H1 (cell line): ENCODE results near the gene MGAT5. TPM values are rescaled to one million over a fixed set of nuclear protein-coding genes. Genes with fewer than 3 reads are reported as not detected.

Experiments
- CTCF ChIA-PET: fragments of 300-600 bp; sonication (Branson Sonifier 250); formaldehyde crosslinking; loops from one replicate; lab custom pipeline; 2021; ENCODE audit not compliant: partially characterized antibody; lab: Charles Lee
- POLR2A ChIA-PET: fragments of 300-600 bp; sonication (Branson Sonifier 250); formaldehyde crosslinking; loops from one replicate; lab custom pipeline; 2021; ENCODE audit warnings: inconsistent platforms; ENCODE audit not compliant: partially characterized antibody; lab: Charles Lee
- DNase-seq, 2 experiments: peaks; one replicate each; pipeline versions ENCODE4 v3.0.0 to v3.0.0-alpha.2; 2010 to 2022; ENCODE audit warnings: low spot score in 2 of 2, low read depth in 1 of 2, mixed read lengths in 1 of 2
- FAIRE-seq: peaks from 2 replicates; lab custom pipeline; 2011; peaks lifted over from hg19 to GRCh38; lab: Jason Lieb, UNC
- H2AFZ ChIP-seq: 2 replicates; pipeline ENCODE4 v1.8.1; 2012; ENCODE audit warnings: low read length, inconsistent platforms
- H2AK5ac ChIP-seq: 2 replicates; pipeline ENCODE4 v1.6.1; 2013; ENCODE audit warnings: low read depth, low read length
- H2BK120ac ChIP-seq: replicated peaks from 2 replicates; pipeline ENCODE3; 2013; ENCODE audit warnings: low read depth, low read length, inconsistent platforms
- H2BK12ac ChIP-seq: 2 replicates; pipeline ENCODE4 v1.6.1; 2013; ENCODE audit warnings: low read depth, low read length
- H2BK15ac ChIP-seq: 2 replicates; pipeline ENCODE4 v1.6.1; 2013; ENCODE audit warnings: low read length
- H2BK20ac ChIP-seq: 2 replicates; pipeline ENCODE4 v1.6.1; 2013; ENCODE audit warnings: low read length
- H2BK5ac ChIP-seq: 2 replicates; pipeline ENCODE4 v1.6.1; 2013; ENCODE audit warnings: low read depth, low read length
- H3K14ac ChIP-seq: 2 replicates; pipeline ENCODE4 v1.6.1; 2013; ENCODE audit warnings: inconsistent platforms; ENCODE audit not compliant: insufficient read length
- H3K18ac ChIP-seq: 2 replicates; pipeline ENCODE4 v1.6.1; 2013; ENCODE audit warnings: low read length; ENCODE audit errors: extremely low read depth
- H3K23ac ChIP-seq: 2 replicates; pipeline ENCODE4 v1.6.1; 2013; ENCODE audit warnings: inconsistent platforms; ENCODE audit not compliant: insufficient read length
- H3K23me2 ChIP-seq: 2 replicates; pipeline ENCODE4 v1.6.1; 2013; ENCODE audit warnings: low read depth, low read length
- H3K27ac ChIP-seq: 2 replicates; pipeline ENCODE4 v1.6.1; 2011; ENCODE audit warnings: low read depth, low read length, inconsistent platforms
- H3K27me3 ChIP-seq, 4 experiments: replicated peaks in 1 of 4; 1 replicate in 1 of 4; 2 replicates in 3 of 4; pipeline versions ENCODE4 v1.6.1 to v1.8.1; 2011 to 2013; ENCODE audit warnings: low read length in 3 of 4, mild to moderate bottlenecking in 3 of 4, inconsistent platforms in 2 of 4, mixed read lengths in 2 of 4, moderate library complexity in 1 of 4; ENCODE audit not compliant: control insufficient read depth in 3 of 4, insufficient read depth in 3 of 4; ENCODE audit errors: extremely low read depth in 1 of 4
- H3K36me3 ChIP-seq, 4 experiments: 2 replicates each; pipeline versions ENCODE4 v1.6.1 to v1.8.1; 2011 to 2013; ENCODE audit warnings: mild to moderate bottlenecking in 4 of 4, low read length in 3 of 4, moderate library complexity in 2 of 4, control low read depth in 1 of 4, inconsistent platforms in 1 of 4; ENCODE audit not compliant: insufficient read depth in 4 of 4, control insufficient read depth in 2 of 4
- H3K4ac ChIP-seq: replicated peaks from 2 replicates; pipeline ENCODE3; 2013; ENCODE audit warnings: low read length, low read depth, mixed read lengths, inconsistent platforms; ENCODE audit not compliant: insufficient read length
- H3K4me1 ChIP-seq, 4 experiments: replicated peaks in 1 of 4; 1 replicate in 1 of 4; 2 replicates in 3 of 4; pipeline versions ENCODE4 v1.6.1 to v1.8.1; 2011 to 2013; ENCODE audit warnings: low read length in 3 of 4, inconsistent platforms in 2 of 4, mixed read lengths in 1 of 4; ENCODE audit not compliant: insufficient read depth in 4 of 4, control insufficient read depth in 3 of 4
- H3K4me2 ChIP-seq, 2 experiments: 2 replicates each; pipeline versions ENCODE4 v1.6.1 to v1.8.1; 2011 to 2013; ENCODE audit warnings: low read depth in 2 of 2, low read length in 2 of 2, control low read depth in 1 of 2, inconsistent platforms in 1 of 2, mild to moderate bottlenecking in 1 of 2; ENCODE audit not compliant: insufficient read depth in 1 of 2
- H3K4me3 ChIP-seq, 4 experiments: fragments of 200-600, 300-600 bp in 1 of 4; sonication (generic), shearing (Covaris generic), sonication (Bioruptor Twin) in 1 of 4; 2 replicates each; pipeline versions ENCODE4 v1.5.1 to v1.8.1; 2011 to 2016; ENCODE audit warnings: low read length in 4 of 4, low read depth in 3 of 4, control low read depth in 2 of 4, inconsistent platforms in 2 of 4, mild to moderate bottlenecking in 2 of 4, mixed read lengths in 1 of 4, moderate library complexity in 1 of 4; ENCODE audit not compliant: insufficient read depth in 2 of 4; ENCODE audit errors: extremely low read depth in 1 of 4
- H3K56ac ChIP-seq: replicated peaks from 2 replicates; pipeline ENCODE3; 2013; ENCODE audit warnings: low read depth, mild to moderate bottlenecking, mixed read lengths, low read length, inconsistent platforms; ENCODE audit not compliant: insufficient read length
- H3K79me1 ChIP-seq: 2 replicates; pipeline ENCODE4 v1.6.1; 2013; ENCODE audit warnings: low read depth, low read length, control low read depth
- H3K79me2 ChIP-seq, 2 experiments: 2 replicates each; pipeline versions ENCODE4 v1.6.1 to v1.8.1; 2012 to 2013; ENCODE audit warnings: low read length in 2 of 2, mild to moderate bottlenecking in 2 of 2, inconsistent platforms in 1 of 2; ENCODE audit not compliant: insufficient read depth in 2 of 2, control insufficient read depth in 1 of 2
- H3K9ac ChIP-seq, 4 experiments: replicated peaks in 1 of 4; 1 replicate in 1 of 4; 2 replicates in 3 of 4; pipeline versions ENCODE4 v1.6.1 to v1.8.1; 2011 to 2013; ENCODE audit warnings: low read depth in 3 of 4, low read length in 3 of 4, control low read depth in 2 of 4, mild to moderate bottlenecking in 2 of 4, moderate library complexity in 2 of 4, inconsistent platforms in 1 of 4; ENCODE audit errors: extremely low read depth in 1 of 4
- H3K9me3 ChIP-seq, 2 experiments: 2 replicates each; pipeline versions ENCODE4 v1.6.1 to v1.8.1; 2012 to 2013; ENCODE audit warnings: mild to moderate bottlenecking in 2 of 2, moderate library complexity in 2 of 2, control low read depth in 1 of 2, inconsistent platforms in 1 of 2, low read depth in 1 of 2, low read length in 1 of 2, mixed read lengths in 1 of 2; ENCODE audit not compliant: insufficient read depth in 2 of 2
- H4K20me1 ChIP-seq, 2 experiments: replicated peaks in 1 of 2; 2 replicates each; pipeline versions ENCODE3 to v1.8.1; 2011 to 2013; ENCODE audit warnings: inconsistent platforms in 2 of 2, low read length in 2 of 2, mild to moderate bottlenecking in 1 of 2; ENCODE audit not compliant: insufficient read depth in 2 of 2, control insufficient read depth in 1 of 2
- H4K5ac ChIP-seq: 2 replicates; pipeline ENCODE4 v1.6.1; 2013; ENCODE audit warnings: low read length, low read depth, mixed read lengths, inconsistent platforms; ENCODE audit not compliant: insufficient read length
- H4K8ac ChIP-seq: 2 replicates; pipeline ENCODE4 v1.8.0; 2013; ENCODE audit warnings: mild to moderate bottlenecking, moderate library complexity, low read length, inconsistent platforms; ENCODE audit not compliant: insufficient read depth; ENCODE audit errors: extremely low read depth
- H4K91ac ChIP-seq: replicated peaks from 2 replicates; pipeline ENCODE3; 2013; ENCODE audit warnings: low read length, mixed read lengths, inconsistent platforms; ENCODE audit not compliant: insufficient read length
- ASH2L ChIP-seq: fragments of 200-600, 300-600 bp; sonication (generic); IDR thresholded peaks from one replicate; pipeline ENCODE4 v1.7.1; 2017; ENCODE audit warnings: low read length
- BCL11A ChIP-seq, 2 experiments: IDR thresholded peaks; one replicate each; pipeline ENCODE4 v1.6.1; 2011; ENCODE audit warnings: low read depth in 2 of 2, low read length in 2 of 2, mild to moderate bottlenecking in 2 of 2
- CTBP2 ChIP-seq: IDR thresholded peaks from 2 replicates; pipeline ENCODE4 v1.7.0; 2011; ENCODE audit warnings: borderline replicate concordance, mild to moderate bottlenecking, moderate library complexity, mixed read lengths, low read length; ENCODE audit not compliant: insufficient read depth, insufficient read length
- HDAC6 ChIP-seq: IDR thresholded peaks from one replicate; pipeline ENCODE4 v1.7.1; 2012; ENCODE audit warnings: low read depth, mild to moderate bottlenecking, inconsistent platforms, low read length, moderate library complexity
- NANOG ChIP-seq: IDR thresholded peaks from 2 replicates; pipeline ENCODE4 v1.6.1; 2011; ENCODE audit warnings: low read length, low read depth, mild to moderate bottlenecking, inconsistent platforms; ENCODE audit not compliant: insufficient read depth, poor library complexity, severe bottlenecking
- SIN3A ChIP-seq, 2 experiments: IDR thresholded peaks in 1 of 2; conservative IDR thresholded peaks in 1 of 2; 2 replicates each; pipeline ENCODE4 v1.6.1; 2011 to 2012; ENCODE audit warnings: low read length in 2 of 2, improper control_type of control experiment in 1 of 2, low read depth in 1 of 2, mild to moderate bottlenecking in 1 of 2
- SP1 ChIP-seq: IDR thresholded peaks from 2 replicates; pipeline ENCODE4 v1.6.1; 2011; ENCODE audit warnings: low read depth, low read length
- SP4 ChIP-seq: IDR thresholded peaks from 2 replicates; pipeline ENCODE4 v1.6.1; 2012; ENCODE audit warnings: low read length, inconsistent platforms
- SUZ12 ChIP-seq: fragments of 200-600 bp; sonication (generic); IDR thresholded peaks from 2 replicates; pipeline ENCODE4 v1.6.1; 2012; ENCODE audit warnings: mild to moderate bottlenecking, inconsistent platforms, low read length, moderate library complexity, mixed read lengths
- TBP ChIP-seq: IDR thresholded peaks from 2 replicates; pipeline ENCODE4 v1.6.1; 2011; ENCODE audit warnings: low read depth, low read length, improper control_type of control experiment
- polyA plus RNA-seq, 7 experiments: library from polyadenylated mRNA; depleted of rRNA in 3 of 7; stranded (reverse) in 5 of 7; unstranded in 2 of 7; fragments of >200 nt in 5 of 7; fragments of 200-250 nt in 2 of 7; gene quantifications; 1 replicate in 5 of 7; 2 replicates in 1 of 7; 4 replicates in 1 of 7; pipeline versions ENCODE4 v1.2.1 to v1.2.3, GENCODE V29; 2011 to 2013; ENCODE audit warnings: missing spikeins in 2 of 7, mixed read lengths in 2 of 7
- total RNA-seq: library from RNA; stranded (reverse); fragmentation: NEBNext Ultra II Directional; extraction: Animal tissue kit (Norgen Biotek cat#: 25700); gene quantifications from 2 replicates; pipeline ENCODE4 v1.2.1, GENCODE V29; 2021

MGAT5 gene
- total and polyA plus RNA-seq, 2 of the 8 experiments (the other 6 are each of a cell fraction or from before 2014, with no cell fraction given) = 11.2 to 49.2 TPM

GRCh38 chr2:134230885-134231284, 23.0 kb upstream of the MGAT5 start:
- H4K8ac ChIP-seq = no peak overlapping the region
- no peak overlapping the region for H3K4me2 ChIP-seq
- H2BK120ac ChIP-seq = no peak overlapping the region
- H2BK5ac ChIP-seq = no peak overlapping the region
- H3K4ac ChIP-seq = no peak overlapping the region
- peaks cover 3% of the 10 kb centered on the region; the same call in 1 of the 2 replicates for H3K79me1 ChIP-seq
- no peak overlapping the region for H4K5ac ChIP-seq
- TF ChIP-seq ASH2L (no peak), NANOG (no peak), SIN3A (conservative IDR thresholded peaks at IDR 0.05 in 1 of 2, IDR thresholded peaks at IDR 0.05 in 1 of 2; ENCODE audit: low read depth in 1 of 2, low read length in 2 of 2) (no peak), SP1 (no peak), TBP (no peak), SP4 (no peak), SUZ12 (no peak), HDAC6 (no peak), BCL11A (IDR thresholded peaks at IDR 0.05; ENCODE audit: low read depth in 2 of 2, low read length in 2 of 2) (no peak), CTBP2 (no peak)
- no peak overlapping the region for H3K14ac ChIP-seq
- no peaks in the 10 kb centered on the region; the same call in 1 of the 2 replicates for H3K23me2 ChIP-seq
- H2BK12ac ChIP-seq = no peak overlapping the region
- no peak overlapping the region for H4K91ac ChIP-seq
- H3K9ac ChIP-seq = no peak overlapping the region
- H2BK20ac ChIP-seq = no peak overlapping the region
- peaks cover 0 to 2% of the 10 kb centered on the region in 2 experiments for H4K20me1 ChIP-seq
- H3K4me1 ChIP-seq = peaks cover 0 to 3% (median under 1%) of the 10 kb centered on the region in 4 experiments; a peak in 3 of 7 replicates
- no peak overlapping the region for H2AK5ac ChIP-seq
- H2BK15ac ChIP-seq = no peak overlapping the region
- H3K18ac ChIP-seq = no peak overlapping the region
- H3K56ac ChIP-seq = no peak overlapping the region
- no peak overlapping the region for H3K23ac ChIP-seq
- H3K4me3 ChIP-seq = no peak overlapping the region
- H3K9me3 ChIP-seq = peaks cover 20 to 22% of the 10 kb centered on the region in 2 experiments; a peak in 3 of 4 replicates
- peaks cover 0 to 4% (median 0%) of the 10 kb centered on the region in 4 experiments; a peak in 2 of 8 replicates for H3K36me3 ChIP-seq
- FAIRE-seq = no peak
- CTCF ChIA-PET = interaction anchor here (0.8 to 3.4 kb wide), 3 partner anchors 13 to 137 kb away, joined by 3 to 18 read pairs (median 3); no protein-coding TSS in a partner anchor
- POLR2A ChIA-PET = interaction anchor here (2.0 kb wide), 1 partner anchor 15 kb away, joined by 4 read pairs; no protein-coding TSS in a partner anchor
- H3K27me3 ChIP-seq = no peaks in the 10 kb centered on the region
- H3K27ac ChIP-seq = no peak overlapping the region
- H2AFZ ChIP-seq = no peak overlapping the region
- no peak for DNase-seq
- H3K79me2 ChIP-seq = peaks cover 3 to 79% of the 10 kb centered on the region in 2 experiments; a peak in 3 of 4 replicates
